Spinal cord (tissue), 10 donors: Measurements from ENCODE around the gene UFC1. TPM values are rescaled to one million over a fixed set of nuclear protein-coding genes. Genes with fewer than 3 reads are reported as not detected.
A peak's percentile ranks its signal among the peaks of the same experiment; 100 is the strongest.

ENCODE experiments used
- DNase-seq, 6 donors: peaks; one replicate each; pipeline versions ENCODE4 v3.0.0 to v3.0.0-alpha.2; 2013 to 2015; ENCODE audit warnings: low spot score in 6 of 6, low read depth in 4 of 6
- H3K27ac ChIP-seq: one replicate; pipeline ENCODE4 v1.5.1; 2013; ENCODE audit warnings: low read depth, low read length, control low read depth
- H3K27me3 ChIP-seq: one replicate; pipeline ENCODE4 v1.6.1; 2013; ENCODE audit warnings: low read length; ENCODE audit not compliant: control insufficient read depth, insufficient read depth
- H3K36me3 ChIP-seq: one replicate; pipeline ENCODE4 v1.6.1; 2013; ENCODE audit warnings: low read length; ENCODE audit not compliant: control insufficient read depth, insufficient read depth
- H3K4me1 ChIP-seq: one replicate; pipeline ENCODE4 v1.6.1; 2013; ENCODE audit warnings: low read length; ENCODE audit not compliant: control insufficient read depth, insufficient read depth
- H3K4me3 ChIP-seq: one replicate; pipeline ENCODE4 v1.5.1; 2013; ENCODE audit warnings: low read depth, low read length, control low read depth
- H3K9me3 ChIP-seq: one replicate; pipeline ENCODE4 v1.6.1; 2013; ENCODE audit warnings: low read length; ENCODE audit not compliant: control insufficient read depth, insufficient read depth
- WGBS: methylation state at CpG from one replicate; pipeline ENCODE4 v1.1.5; 2013; ENCODE audit warnings: missing lambda C conversion rate; ENCODE audit not compliant: insufficient coverage; 5-methylcytosine and 5-hydroxymethylcytosine counted together
- polyA plus RNA-seq, 2 donors: library from polyadenylated mRNA; unstranded; fragments of 120-200 nt; gene quantifications; one replicate each; pipeline ENCODE4 v1.2.1, GENCODE V29; 2013; ENCODE audit not compliant: insufficient read length in 2 of 2
- total RNA-seq, 2 donors: library from RNA; depleted of rRNA in 1 of 2; stranded (reverse); fragments of 120-200 nt in 1 of 2; fragments of >200 nt in 1 of 2; gene quantifications; one replicate each; pipeline versions ENCODE4 v1.2.3 to v1.2.4, GENCODE V29; 2013 to 2014
- donor health status: healthy.

Gene UFC1
- total and polyA plus RNA-seq, 4 donors, result 86.9 to 165 (median 141) TPM

GRCh38 chr1:161164901-161165610 is 11.3 kb downstream of the UFC1 start:
- Histone ChIP-seq H3K4me3 (peak overlapping the region; percentile 91), H3K27me3 (no peaks in the 10 kb centered on the region), H3K36me3 (peaks cover 68% of the 10 kb centered on the region), H3K9me3 (no peaks in the 10 kb centered on the region), H3K4me1 (peaks cover 46% of the 10 kb centered on the region), H3K27ac (peak overlapping the region; percentile 95)
- no peak for DNase-seq
- 87% methylated on average over 8 of the region's 14 CpGs for WGBS

- Histone ChIP-seq H3K27ac (peak within 1 kb of the TSS; percentile 95), H3K4me1 (peaks cover 39% of the 10 kb centered on the region), H3K4me3 (peak within 1 kb of the TSS; percentile 91), H3K9me3 (no peaks in the 10 kb centered on the region), H3K27me3 (no peaks in the 10 kb centered on the region), H3K36me3 (peaks cover 70% of the 10 kb centered on the region)
- DNase-seq, result peak; percentile 96 to 100 (median 98)
- WGBS, result 0% methylated on average over 49 of the region's 54 CpGs
Measured at GRCh38 chr1:161165742-161166668, 12.2 kb downstream of the UFC1 start, which contains the start of gene PPOX. TSS of gene PPOX (plus strand) at chr1:161166426. CDS start at chr1:161166848, 422 bp downstream.

- no peaks in the 10 kb centered on the region for H3K9me3 ChIP-seq
- H3K4me3 ChIP-seq, result peak overlapping the region; percentile 91
- peaks cover 70% of the 10 kb centered on the region for H3K36me3 ChIP-seq
- 3% methylated on average over 29 of the region's 33 CpGs for WGBS
- H3K27me3 ChIP-seq, result no peaks in the 10 kb centered on the region
- peak in 1 of 6 donors; percentile 26 for DNase-seq
- H3K4me1 ChIP-seq, result peaks cover 31% of the 10 kb centered on the region
- H3K27ac ChIP-seq, result peak overlapping the region; percentile 95
Measured at GRCh38 chr1:161166669-161167548, 13.1 kb downstream of the UFC1 start.

GRCh38 chr1:161168906-161169305 is 15.1 kb downstream of the UFC1 start:
- Histone ChIP-seq H3K27ac (no peak overlapping the region), H3K36me3 (peaks cover 70% of the 10 kb centered on the region), H3K27me3 (no peaks in the 10 kb centered on the region), H3K4me3 (no peak overlapping the region), H3K4me1 (peaks cover 31% of the 10 kb centered on the region), H3K9me3 (no peaks in the 10 kb centered on the region)
- no peak for DNase-seq
- 93% methylated on average over 8 of the region's 9 CpGs for WGBS

GRCh38 chr1:161171191-161171590 is 17.4 kb downstream of the UFC1 start:
- Histone ChIP-seq H3K27ac (no peak overlapping the region), H3K9me3 (no peaks in the 10 kb centered on the region), H3K4me1 (peaks cover 19% of the 10 kb centered on the region), H3K4me3 (no peak overlapping the region), H3K27me3 (no peaks in the 10 kb centered on the region), H3K36me3 (peaks cover 77% of the 10 kb centered on the region)
- DNase-seq, result no peak
- WGBS, result 62% methylated on average over 2 of the region's 5 CpGs

- no peak overlapping the region for H3K27ac ChIP-seq
- no peaks in the 10 kb centered on the region for H3K9me3 ChIP-seq
- H3K4me1 ChIP-seq, result peaks cover 19% of the 10 kb centered on the region
- H3K4me3 ChIP-seq, result no peak overlapping the region
- no peak for DNase-seq
- no peaks in the 10 kb centered on the region for H3K27me3 ChIP-seq
- 89% methylated on average over 11 of the region's 12 CpGs for WGBS
- H3K36me3 ChIP-seq, result peaks cover 77% of the 10 kb centered on the region
Measured at GRCh38 chr1:161171696-161172095, 17.9 kb downstream of the UFC1 start.

- H3K4me1 ChIP-seq, result peaks cover 15% of the 10 kb centered on the region
- H3K36me3 ChIP-seq, result peaks cover 80% of the 10 kb centered on the region
- WGBS, result no CpG with 5 or more reads among the region's 1 CpG
- no peaks in the 10 kb centered on the region for H3K9me3 ChIP-seq
- DNase-seq, result no peak
- no peak overlapping the region for H3K27ac ChIP-seq
- H3K27me3 ChIP-seq, result no peaks in the 10 kb centered on the region
- no peak overlapping the region for H3K4me3 ChIP-seq
Measured at GRCh38 chr1:161172349-161172748, 18.6 kb downstream of the UFC1 start.

- Histone ChIP-seq H3K27ac (no peak overlapping the region), H3K4me3 (no peak overlapping the region), H3K4me1 (peaks cover 15% of the 10 kb centered on the region), H3K36me3 (peaks cover 77% of the 10 kb centered on the region), H3K27me3 (no peaks in the 10 kb centered on the region), H3K9me3 (no peaks in the 10 kb centered on the region)
- WGBS, result 100% methylated on average over 1 of the region's 4 CpGs
- no peak for DNase-seq
Measured at GRCh38 chr1:161172776-161173376, 19.1 kb downstream of the UFC1 start.

GRCh38 chr1:161173711-161174110 is 19.9 kb downstream of the UFC1 start:
- Histone ChIP-seq H3K4me1 (peaks cover 13% of the 10 kb centered on the region), H3K27me3 (no peaks in the 10 kb centered on the region), H3K4me3 (no peak overlapping the region), H3K27ac (no peak overlapping the region), H3K9me3 (no peaks in the 10 kb centered on the region), H3K36me3 (peaks cover 69% of the 10 kb centered on the region)
- no peak for DNase-seq
- 98% methylated on average over 10 of the region's 11 CpGs for WGBS
